GM12874 (cell line): ENCODE results near the gene CDC27.

ENCODE experiments used
- TF ChIP-seq, protein P1 (sequence below): IDR thresholded peaks from 2 replicates; pipeline ENCODE4 v1.5.1; 2011; ENCODE audit warnings: low read depth, mild to moderate bottlenecking, control low read depth, low read length, moderate library complexity; ENCODE audit not compliant: insufficient read depth

Gene CDC27

DNA sequence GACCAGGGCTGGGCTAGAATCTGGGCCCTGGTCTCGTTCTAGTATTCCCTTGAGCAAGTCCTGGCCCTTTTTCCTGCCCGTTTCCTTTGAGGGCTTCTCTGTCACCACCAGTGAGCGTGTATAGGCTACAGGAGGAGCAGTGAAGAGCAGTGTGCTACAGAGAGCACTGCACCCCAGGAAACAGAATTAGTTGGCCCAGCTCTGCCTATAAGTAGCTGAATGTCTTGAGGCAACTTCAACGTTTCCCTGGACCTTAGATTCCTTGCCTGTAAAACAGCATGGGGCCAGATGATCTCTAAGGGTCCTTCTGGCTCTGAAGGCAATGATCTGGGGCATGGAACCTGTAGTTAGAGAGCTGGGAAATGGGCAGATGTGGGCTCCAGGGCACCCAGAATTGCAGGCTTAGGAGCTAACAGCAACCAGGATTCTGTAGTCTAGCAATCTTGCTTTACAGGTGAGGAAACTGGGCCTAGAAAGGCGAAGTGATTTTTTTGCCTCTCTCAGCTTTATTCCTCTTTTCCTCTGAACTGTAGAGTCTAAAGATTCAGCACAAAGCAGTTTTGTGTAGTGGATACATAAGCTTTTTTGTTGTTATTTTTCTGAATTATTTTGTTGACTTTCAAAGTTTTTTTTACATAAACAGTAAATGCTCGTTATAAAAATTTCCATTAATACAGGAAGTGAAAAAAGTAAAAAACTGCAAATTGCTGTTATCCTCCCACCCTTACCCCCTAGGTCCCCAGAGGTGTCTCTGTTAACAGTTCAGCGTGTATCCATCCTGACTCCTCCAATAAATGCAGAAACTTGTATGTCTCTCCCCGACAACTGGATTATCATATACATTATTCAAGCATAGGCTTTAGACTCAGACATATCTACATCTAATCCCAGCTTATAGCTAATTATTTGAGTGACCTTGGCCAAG, 18.3 kb upstream of the CDC27 start:
- TF ChIP-seq, protein P1, sequence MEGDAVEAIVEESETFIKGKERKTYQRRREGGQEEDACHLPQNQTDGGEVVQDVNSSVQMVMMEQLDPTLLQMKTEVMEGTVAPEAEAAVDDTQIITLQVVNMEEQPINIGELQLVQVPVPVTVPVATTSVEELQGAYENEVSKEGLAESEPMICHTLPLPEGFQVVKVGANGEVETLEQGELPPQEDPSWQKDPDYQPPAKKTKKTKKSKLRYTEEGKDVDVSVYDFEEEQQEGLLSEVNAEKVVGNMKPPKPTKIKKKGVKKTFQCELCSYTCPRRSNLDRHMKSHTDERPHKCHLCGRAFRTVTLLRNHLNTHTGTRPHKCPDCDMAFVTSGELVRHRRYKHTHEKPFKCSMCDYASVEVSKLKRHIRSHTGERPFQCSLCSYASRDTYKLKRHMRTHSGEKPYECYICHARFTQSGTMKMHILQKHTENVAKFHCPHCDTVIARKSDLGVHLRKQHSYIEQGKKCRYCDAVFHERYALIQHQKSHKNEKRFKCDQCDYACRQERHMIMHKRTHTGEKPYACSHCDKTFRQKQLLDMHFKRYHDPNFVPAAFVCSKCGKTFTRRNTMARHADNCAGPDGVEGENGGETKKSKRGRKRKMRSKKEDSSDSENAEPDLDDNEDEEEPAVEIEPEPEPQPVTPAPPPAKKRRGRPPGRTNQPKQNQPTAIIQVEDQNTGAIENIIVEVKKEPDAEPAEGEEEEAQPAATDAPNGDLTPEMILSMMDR, result no peak

DNA sequence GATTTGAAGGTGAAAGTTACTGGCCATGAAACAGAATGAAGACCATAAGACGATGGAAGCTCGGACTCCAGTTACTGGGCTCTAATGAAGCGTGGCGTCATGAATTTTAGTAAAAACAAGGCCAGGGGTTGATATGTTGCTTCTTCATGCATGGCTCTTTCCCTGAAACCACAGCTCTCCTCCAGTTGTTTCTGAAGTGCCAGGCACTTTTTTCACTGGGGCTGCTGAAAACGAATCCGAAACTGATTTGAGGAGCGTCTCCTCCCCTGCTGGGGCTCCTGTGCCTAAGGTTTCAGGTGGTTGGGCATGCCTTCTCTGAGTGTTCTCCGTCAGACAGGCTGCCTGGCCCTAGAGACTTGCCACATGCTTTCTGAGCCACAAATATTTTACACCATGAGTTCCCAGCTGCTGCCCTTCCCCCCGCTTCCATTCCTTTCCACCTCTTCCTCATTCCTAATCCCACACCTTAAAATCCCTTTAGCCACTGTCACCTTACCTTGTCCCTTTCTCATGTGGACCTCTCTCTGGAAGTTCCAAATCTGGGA, 16.4 kb upstream of the CDC27 start:
- TF ChIP-seq, protein P1, result no peak

GRCh38 chr17:47204722-47205418, 15.8 kb upstream of the CDC27 start:
- TF ChIP-seq, protein P1, result no peak

- TF ChIP-seq, protein P1, result no peak
These were observed 15.1 kb upstream of the CDC27 start for GRCh38 chr17:47203984-47204721.

DNA sequence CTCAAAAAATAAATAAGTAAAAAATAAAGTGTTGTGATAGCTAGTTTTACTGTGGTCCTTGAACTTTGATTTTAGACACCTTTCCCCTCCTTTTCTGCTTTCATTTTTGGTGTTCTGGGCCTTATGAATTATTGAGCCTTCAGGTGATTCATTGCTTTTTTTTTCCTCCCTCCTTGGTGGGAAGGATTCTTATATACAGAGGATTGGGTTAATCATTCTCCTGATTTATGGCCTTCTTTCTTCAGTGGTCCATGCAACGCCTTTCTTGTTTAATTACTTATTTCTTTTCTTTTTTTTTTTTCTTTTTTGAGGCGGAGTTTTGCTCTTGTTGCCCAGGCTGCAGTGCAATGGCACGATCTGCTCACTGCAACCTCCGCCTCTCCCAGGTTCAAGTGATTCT, 12.1 kb upstream of the CDC27 start:
- TF ChIP-seq, protein P1, result no peak

GRCh38 chr17:47200325-47200664, 11.2 kb upstream of the CDC27 start:
- TF ChIP-seq, protein P1, result no peak
